ENCODE data around the gene SLC35F2. TPM values are rescaled to one million over a fixed set of nuclear protein-coding genes. Genes with fewer than 3 reads are reported as not detected.
"Not testable (repeated sequence)": the region's sequence is repeated elsewhere in the genome, so short reads cannot be mapped to it uniquely, and the experiment has no call there.

The SLC35F2 gene
- polyA plus RNA-seq, 1 of the 3 experiments (the other 2 are of a cell fraction): 12.4 TPM

GRCh38 chr11:107836851-107837250, 21.7 kb downstream of the SLC35F2 start (continued):
- TF ChIP-seq USF1 (IDR thresholded peaks at IDR 0.05; ENCODE audit: borderline replicate concordance, low read depth): no peak

- Histone ChIP-seq H2AFZ (ENCODE audit: low read depth) (no peak overlapping the region), H3K36me3 (replicated peaks in 1 of 2; ENCODE audit: control insufficient read depth in 1 of 2, insufficient read depth in 2 of 2, low read length in 1 of 2) (no peaks in the 10 kb centered on the region), H3K4me3 (ENCODE audit: low read depth in 2 of 2, low read length in 1 of 2) (no peak overlapping the region), H3K4me1 (ENCODE audit: control insufficient read depth in 1 of 2, insufficient read depth in 2 of 2, low read depth in 1 of 2, low read length in 1 of 2) (peaks cover 0 to 13% of the 10 kb centered on the region in 2 experiments; a peak in 3 of 4 replicates), H3F3A (replicated peaks; ENCODE audit: insufficient read depth) (peaks cover 13% of the 10 kb centered on the region), H3K4me2 (no peak overlapping the region), H3K9ac (no peak overlapping the region), H4K20me1 (ENCODE audit: insufficient read depth) (0 out of 2 replicates have a peak, but pooled peaks cover under 1% of the 10 kb centered on the region), H3K79me2 (ENCODE audit: insufficient read depth) (peaks cover 27% of the 10 kb centered on the region; the same call in 1 of the 2 replicates), H3K27ac (ENCODE audit: low read depth in 2 of 2, low read length in 1 of 2) (no peak overlapping the region), H3K9me3 (no peaks in the 10 kb centered on the region), H3K9me2 (no peaks in the 10 kb centered on the region), H3K27me3 (ENCODE audit: insufficient read depth) (no peaks in the 10 kb centered on the region)
- TF ChIP-seq NFIC (IDR thresholded peaks at IDR 0.05; ENCODE audit: borderline replicate concordance) (no peak), RXRA (IDR thresholded peaks at IDR 0.05; ENCODE audit: borderline replicate concordance, low read depth) (no peak), GABPA (IDR thresholded peaks at IDR 0.05; ENCODE audit: low read depth) (no peak), FOXJ3 (CRISPR knock-in tag; IDR thresholded peaks at IDR 0.05) (no peak), JUND (IDR thresholded peaks at IDR 0.05) (no peak), TAF1 (IDR thresholded peaks at IDR 0.05; ENCODE audit: borderline replicate concordance, low read depth, low read length) (no peak), FOSL2 (IDR thresholded peaks at IDR 0.05; ENCODE audit: borderline replicate concordance, low read depth) (no peak), USF1 (IDR thresholded peaks at IDR 0.05; ENCODE audit: borderline replicate concordance, low read depth) (no peak), ELF1 (IDR thresholded peaks at IDR 0.05) (no peak), YY1 (IDR thresholded peaks at IDR 0.05; ENCODE audit: low read depth) (no peak), SIN3A (IDR thresholded peaks at IDR 0.05; ENCODE audit: borderline replicate concordance, low read depth, low read length) (no peak), EP300 (IDR thresholded peaks at IDR 0.05; ENCODE audit: borderline replicate concordance in 1 of 2, low read depth in 1 of 2, low read length in 1 of 2) (no peak)
- TF ChIP-seq, protein P1, sequence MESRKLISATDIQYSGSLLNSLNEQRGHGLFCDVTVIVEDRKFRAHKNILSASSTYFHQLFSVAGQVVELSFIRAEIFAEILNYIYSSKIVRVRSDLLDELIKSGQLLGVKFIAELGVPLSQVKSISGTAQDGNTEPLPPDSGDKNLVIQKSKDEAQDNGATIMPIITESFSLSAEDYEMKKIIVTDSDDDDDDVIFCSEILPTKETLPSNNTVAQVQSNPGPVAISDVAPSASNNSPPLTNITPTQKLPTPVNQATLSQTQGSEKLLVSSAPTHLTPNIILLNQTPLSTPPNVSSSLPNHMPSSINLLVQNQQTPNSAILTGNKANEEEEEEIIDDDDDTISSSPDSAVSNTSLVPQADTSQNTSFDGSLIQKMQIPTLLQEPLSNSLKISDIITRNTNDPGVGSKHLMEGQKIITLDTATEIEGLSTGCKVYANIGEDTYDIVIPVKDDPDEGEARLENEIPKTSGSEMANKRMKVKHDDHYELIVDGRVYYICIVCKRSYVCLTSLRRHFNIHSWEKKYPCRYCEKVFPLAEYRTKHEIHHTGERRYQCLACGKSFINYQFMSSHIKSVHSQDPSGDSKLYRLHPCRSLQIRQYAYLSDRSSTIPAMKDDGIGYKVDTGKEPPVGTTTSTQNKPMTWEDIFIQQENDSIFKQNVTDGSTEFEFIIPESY (IDR thresholded peaks at IDR 0.05; ENCODE audit: borderline replicate concordance, low read depth): no peak
- POLR2A ChIA-PET: no interaction called here
- WGBS (ENCODE audit: low lambda C conversion rate): 86% methylated on average over 6 of the region's 6 CpGs
- no peak for DNase-seq
- CTCF ChIA-PET: interaction anchor here (0.6 kb wide), 1 partner anchor 66 kb away, joined by 3 read pairs; no protein-coding TSS in a partner anchor
These were observed 23.6 kb downstream of the SLC35F2 start for GRCh38 chr11:107834995-107835394.

DNA sequence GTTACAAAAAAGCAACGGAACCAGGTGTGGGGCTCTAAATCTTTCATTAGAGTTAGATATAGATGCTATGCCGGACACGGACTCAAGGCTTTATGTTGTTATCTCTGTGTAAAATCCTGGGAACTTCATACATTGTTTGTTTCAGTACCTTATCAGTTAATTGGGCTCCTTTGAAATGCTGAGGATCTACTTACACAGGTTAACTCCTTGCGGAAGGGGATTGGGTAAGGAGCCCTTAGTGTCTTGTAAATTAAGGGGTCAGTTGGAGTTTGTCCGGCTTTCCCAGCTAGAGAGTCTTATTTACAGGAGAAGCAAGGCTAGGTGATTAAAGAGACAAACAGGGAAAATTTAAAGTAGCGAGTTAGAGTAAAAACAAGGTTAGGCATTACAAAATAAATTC, 24.7 kb downstream of the SLC35F2 start:
- H3K27me3 ChIP-seq (ENCODE audit: insufficient read depth); H3F3A ChIP-seq (replicated peaks; ENCODE audit: insufficient read depth); H3K9me3 ChIP-seq; POLR2A ChIA-PET; DNase-seq; H3K36me3 ChIP-seq (replicated peaks in 1 of 2; ENCODE audit: control insufficient read depth in 1 of 2, insufficient read depth in 2 of 2, low read length in 1 of 2); H3K9me2 ChIP-seq; H3K9ac ChIP-seq; H4K20me1 ChIP-seq (ENCODE audit: insufficient read depth); H3K4me3 ChIP-seq (ENCODE audit: low read depth in 2 of 2, low read length in 1 of 2); H3K4me1 ChIP-seq (ENCODE audit: control insufficient read depth in 1 of 2, insufficient read depth in 2 of 2, low read depth in 1 of 2, low read length in 1 of 2); H2AFZ ChIP-seq (ENCODE audit: low read depth); H3K27ac ChIP-seq (ENCODE audit: low read depth in 2 of 2, low read length in 1 of 2); H3K4me2 ChIP-seq: not testable (repeated sequence)
- CTCF ChIA-PET: interaction anchor here (1.1 kb wide), 1 partner anchor 9 kb away, joined by 3 read pairs; no protein-coding TSS in a partner anchor
- H3K79me2 ChIP-seq (ENCODE audit: insufficient read depth): peaks cover 21% of the 10 kb centered on the region; the same call in 1 of the 2 replicates
- 89% methylated on average over 6 of the region's 6 CpGs for WGBS (ENCODE audit: low lambda C conversion rate)
